ENCODE measurements around the gene PTK7. TPM values are rescaled to one million over a fixed set of nuclear protein-coding genes. Genes with fewer than 3 reads are reported as not detected.
A peak's percentile ranks its signal among the peaks of the same experiment; 100 is the strongest.

PTK7 gene
- total RNA-seq, 2 experiments from 2014 or later: 1.3 to 1.5 TPM

DNA sequence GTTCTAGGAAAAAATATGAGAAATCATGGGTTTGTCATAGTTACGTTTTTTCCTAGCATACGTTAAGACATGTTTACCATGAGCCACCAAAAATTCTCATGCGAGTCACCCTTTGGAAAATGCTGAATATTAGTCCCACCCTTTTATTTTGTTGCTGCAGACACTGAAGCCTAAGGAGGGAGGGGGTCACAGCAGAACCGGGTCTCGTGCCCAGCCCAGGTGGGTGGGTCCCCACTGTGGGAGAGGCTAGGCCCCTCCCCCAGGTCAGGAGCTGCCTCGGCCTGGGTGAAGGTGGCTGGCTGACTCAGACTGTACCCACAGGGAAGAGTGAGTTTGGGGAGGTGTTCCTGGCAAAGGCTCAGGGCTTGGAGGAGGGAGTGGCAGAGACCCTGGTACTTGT is 68.8 kb downstream of the PTK7 start:
- ChIA-PET POLR2A (no interaction called here), CTCF (interaction anchor here (1.2 to 3.2 kb wide), 3 partner anchors 45 to 244 kb away, joined by 3 to 28 read pairs (median 3); no protein-coding TSS in a partner anchor)
- intact Hi-C loops (cut with micrococcal nuclease): loop anchor here (5.0 kb wide), 1 partner anchor 88 kb away; the partner anchor contains the start of genes KLC4 and MRPL2
- no peak for DNase-seq
- H3K4me1 Mint-ChIP-seq (ENCODE audit: low read depth): peaks cover 7% of the 10 kb centered on the region
- H3K27me3 Mint-ChIP-seq: no peaks in the 10 kb centered on the region
- no peaks in the 10 kb centered on the region for H3K9me3 Mint-ChIP-seq
- no peak overlapping the region for H3K4me3 Mint-ChIP-seq
- H3K27ac Mint-ChIP-seq: no peak overlapping the region
- H3K36me3 Mint-ChIP-seq: no peaks in the 10 kb centered on the region

DNA sequence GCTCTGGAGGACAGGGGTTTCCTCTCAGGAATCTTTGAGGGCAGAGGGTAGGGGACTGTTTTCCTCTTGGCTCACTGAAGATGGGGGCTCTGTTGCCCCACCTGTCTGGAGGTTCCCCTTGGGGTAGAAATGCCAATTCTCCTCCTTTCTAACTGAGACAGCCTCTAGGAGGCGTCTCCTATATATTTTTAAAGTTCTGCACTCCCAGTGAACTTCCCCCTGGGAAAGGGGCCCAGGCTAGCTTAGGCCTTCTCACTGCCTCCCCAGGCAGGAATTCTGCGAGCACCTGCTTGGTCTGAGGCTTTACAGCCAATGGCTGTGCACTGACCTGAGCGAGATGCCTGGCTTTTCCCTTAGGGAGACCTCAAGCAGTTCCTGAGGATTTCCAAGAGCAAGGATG is 70.1 kb downstream of the PTK7 start:
- intact Hi-C loops (cut with micrococcal nuclease): no loop called here
- ChIA-PET CTCF (interaction anchor here (0.8 kb wide), 1 partner anchor 86 kb away, joined by 3 read pairs; the partner anchor contains the start of gene KLC4), POLR2A (no interaction called here)
- Mint-ChIP-seq H3K27ac (no peak overlapping the region), H3K9me3 (no peaks in the 10 kb centered on the region), H3K27me3 (no peaks in the 10 kb centered on the region), H3K36me3 (no peaks in the 10 kb centered on the region), H3K4me3 (no peak overlapping the region), H3K4me1 (ENCODE audit: low read depth) (peaks cover 7% of the 10 kb centered on the region)
- DNase-seq: no peak

DNA sequence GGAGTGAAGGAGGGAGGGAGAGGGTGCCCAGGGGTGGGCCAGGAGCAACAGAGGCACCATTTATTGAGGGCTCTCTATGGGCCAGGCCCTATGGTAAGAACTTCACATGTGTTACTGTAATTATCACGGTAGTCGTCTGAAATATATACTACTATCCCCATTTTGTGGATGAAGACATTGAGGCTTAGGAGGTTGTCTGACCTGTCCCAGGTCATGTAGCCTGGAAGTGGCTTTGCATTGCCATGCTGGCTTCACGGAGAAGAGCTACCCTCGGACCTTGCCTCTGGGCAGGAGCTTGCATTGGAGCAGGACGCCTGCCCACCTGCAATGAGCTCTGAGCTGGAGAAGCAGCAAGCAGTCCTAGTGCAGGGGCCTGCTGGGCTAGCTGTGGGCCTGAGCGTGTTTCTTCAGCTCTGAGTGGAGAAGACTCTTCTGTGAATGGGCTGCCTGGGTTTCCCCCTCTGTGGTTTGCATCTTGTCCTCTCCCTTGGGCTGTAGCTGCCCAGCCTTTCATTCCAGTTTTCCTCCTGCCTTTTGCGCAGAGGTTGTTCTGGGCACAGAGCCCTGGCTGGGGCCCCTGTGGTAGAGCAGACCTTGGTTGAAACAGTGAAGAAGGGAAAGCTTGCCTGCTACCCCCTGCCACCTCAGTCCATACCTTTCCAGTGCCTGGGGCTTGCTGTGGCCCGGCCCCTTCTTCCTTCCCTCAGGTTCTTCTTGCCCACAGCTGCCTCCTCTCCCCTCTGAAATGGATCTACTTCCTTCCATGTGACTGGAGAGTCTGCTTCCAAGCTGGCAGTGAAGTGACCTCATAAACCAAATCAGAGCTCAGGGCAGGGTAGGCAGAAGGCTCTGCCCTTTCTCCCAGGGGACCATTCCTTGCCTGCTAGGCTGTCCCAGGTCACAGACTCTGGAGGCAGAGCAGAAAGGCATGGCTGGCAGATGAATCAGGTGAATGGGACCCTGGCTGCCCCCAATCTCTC is 70.9 kb downstream of the PTK7 start:
- H3K4me3 Mint-ChIP-seq: no peak overlapping the region
- intact Hi-C loops (cut with micrococcal nuclease): no loop called here
- no peak overlapping the region for H3K27ac Mint-ChIP-seq
- no peaks in the 10 kb centered on the region for H3K27me3 Mint-ChIP-seq
- H3K36me3 Mint-ChIP-seq: no peaks in the 10 kb centered on the region
- peaks cover 7% of the 10 kb centered on the region for H3K4me1 Mint-ChIP-seq (ENCODE audit: low read depth)
- H3K9me3 Mint-ChIP-seq: no peaks in the 10 kb centered on the region
- DNase-seq: no peak
- ChIA-PET CTCF (interaction anchor here (1.0 to 1.1 kb wide), 2 partner anchors 9 to 187 kb away, joined by 3 to 5 read pairs; no protein-coding TSS in a partner anchor), POLR2A (no interaction called here)

DNA sequence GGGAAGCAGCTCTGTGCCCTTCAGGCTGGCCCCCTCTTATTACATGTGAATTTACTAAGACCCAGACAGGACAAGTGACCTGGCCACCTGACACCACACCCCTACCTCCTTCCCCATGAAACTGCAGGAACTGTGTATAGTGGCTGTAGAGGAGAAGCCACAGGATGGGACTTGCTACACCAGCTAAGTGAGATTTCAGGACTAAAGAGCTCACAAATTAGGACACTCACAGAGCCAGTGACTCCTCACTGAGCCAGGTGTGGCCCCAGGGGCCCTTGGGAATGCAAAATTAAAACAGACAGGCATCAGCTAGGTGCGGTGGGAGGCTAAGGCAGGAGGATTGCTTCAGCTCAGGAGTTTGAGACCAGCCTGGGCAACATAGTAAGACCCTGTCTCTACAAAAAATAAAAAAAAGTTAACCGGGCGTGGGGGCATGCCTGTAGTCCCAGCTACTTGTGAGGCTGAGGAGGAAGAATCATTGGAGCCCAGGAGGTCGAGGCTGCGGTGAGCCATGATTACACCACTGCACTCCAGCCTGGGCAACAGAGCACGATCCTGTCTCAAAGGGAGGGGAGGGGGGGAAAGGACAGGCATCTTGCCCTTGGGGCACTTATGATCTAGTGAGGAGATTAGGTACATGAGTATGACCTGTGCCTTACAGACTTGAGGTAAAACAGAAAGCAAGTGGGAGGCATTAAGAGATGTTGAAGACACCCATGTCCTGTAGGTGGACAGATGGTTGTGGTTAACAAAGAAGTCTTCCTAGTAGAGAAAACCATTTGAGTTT is 71.8 kb downstream of the PTK7 start:
- H3K4me3 Mint-ChIP-seq: no peak overlapping the region
- ChIA-PET CTCF (interaction anchor here (1.0 to 1.1 kb wide), 2 partner anchors 8 to 186 kb away, joined by 3 to 5 read pairs; no protein-coding TSS in a partner anchor), POLR2A (no interaction called here)
- H3K27me3 Mint-ChIP-seq: no peaks in the 10 kb centered on the region
- DNase-seq: no peak
- H3K27ac Mint-ChIP-seq: no peak overlapping the region
- no peaks in the 10 kb centered on the region for H3K9me3 Mint-ChIP-seq
- intact Hi-C loops (cut with micrococcal nuclease): no loop called here
- peaks cover 7% of the 10 kb centered on the region for H3K4me1 Mint-ChIP-seq (ENCODE audit: low read depth)
- no peaks in the 10 kb centered on the region for H3K36me3 Mint-ChIP-seq

DNA sequence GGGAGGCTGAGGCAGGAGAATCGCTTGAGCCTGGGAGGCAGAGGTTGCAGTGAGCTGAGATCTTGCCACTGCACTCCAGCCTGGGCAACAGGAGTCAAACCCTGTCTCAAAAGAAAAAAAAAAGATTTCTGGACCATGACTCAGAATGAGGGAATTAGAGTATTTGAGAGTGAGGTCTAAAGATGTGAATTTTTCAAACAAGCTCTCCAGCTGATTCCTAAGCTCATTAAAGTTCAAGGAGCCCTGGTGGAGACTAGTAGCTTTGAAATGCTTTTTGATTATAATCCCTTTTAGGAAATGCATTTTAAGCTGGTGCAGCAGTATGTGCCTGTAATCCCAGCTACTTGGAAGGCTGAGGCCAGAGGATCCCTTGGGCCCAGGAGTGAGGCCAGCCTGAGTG is 73.2 kb downstream of the PTK7 start:
- no peak overlapping the region for H3K4me3 Mint-ChIP-seq
- CTCF ChIA-PET: interaction anchor here (0.7 kb wide), 1 partner anchor 276 kb away, joined by 3 read pairs; no protein-coding TSS in a partner anchor
- POLR2A ChIA-PET: interaction anchor here (0.6 kb wide), 1 partner anchor 135 kb away, joined by 3 read pairs; no protein-coding TSS in a partner anchor

DNA sequence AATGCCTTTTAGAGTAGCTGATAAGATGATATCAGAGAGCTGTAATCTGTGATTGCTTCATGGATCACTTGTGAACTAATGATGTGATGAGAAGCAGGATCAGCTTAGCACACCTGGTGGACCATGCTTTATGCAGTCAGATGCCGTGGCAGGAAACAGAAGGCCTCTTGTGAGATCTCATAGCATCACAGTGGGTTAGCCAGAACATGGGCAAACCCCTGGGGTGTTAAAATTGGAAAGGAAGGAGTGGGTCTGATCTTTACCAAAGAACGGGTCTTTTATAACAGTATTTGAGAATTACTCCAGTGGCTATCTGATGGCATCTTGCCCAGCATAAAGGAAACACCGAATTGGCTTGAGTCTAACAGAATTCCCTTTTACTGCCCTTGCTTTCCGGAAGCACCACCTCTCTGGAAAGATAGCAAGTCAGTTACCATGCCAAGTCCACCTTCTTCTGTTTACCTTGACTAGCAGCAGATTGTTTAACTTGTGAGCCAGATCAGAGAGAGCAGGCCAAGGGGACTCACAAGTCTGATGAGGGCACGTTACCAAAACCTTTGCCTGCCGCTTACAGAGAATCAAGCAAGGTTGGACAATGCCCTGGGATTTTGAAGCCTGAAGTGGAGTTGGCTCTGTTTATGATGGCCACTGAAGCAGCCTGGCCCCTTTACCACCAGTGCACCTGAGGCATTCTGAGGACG is 74.1 kb downstream of the PTK7 start:
- ChIA-PET POLR2A (no interaction called here), CTCF (no interaction called here)
- H3K4me3 Mint-ChIP-seq: no peak overlapping the region
- H3K27ac Mint-ChIP-seq: no peak overlapping the region
- H3K4me1 Mint-ChIP-seq (ENCODE audit: low read depth): no peaks in the 10 kb centered on the region
- H3K27me3 Mint-ChIP-seq: no peaks in the 10 kb centered on the region
- no peaks in the 10 kb centered on the region for H3K9me3 Mint-ChIP-seq
- intact Hi-C loops (cut with micrococcal nuclease): no loop called here
- DNase-seq: no peak
- no peaks in the 10 kb centered on the region for H3K36me3 Mint-ChIP-seq

More for the DNA sequence above, 73.2 kb downstream of the PTK7 start:
- Mint-ChIP-seq H3K9me3 (no peaks in the 10 kb centered on the region), H3K36me3 (no peaks in the 10 kb centered on the region), H3K27me3 (no peaks in the 10 kb centered on the region), H3K27ac (no peak overlapping the region), H3K4me1 (ENCODE audit: low read depth) (no peaks in the 10 kb centered on the region)
- intact Hi-C loops (cut with micrococcal nuclease): no loop called here
- no peak for DNase-seq

DNA sequence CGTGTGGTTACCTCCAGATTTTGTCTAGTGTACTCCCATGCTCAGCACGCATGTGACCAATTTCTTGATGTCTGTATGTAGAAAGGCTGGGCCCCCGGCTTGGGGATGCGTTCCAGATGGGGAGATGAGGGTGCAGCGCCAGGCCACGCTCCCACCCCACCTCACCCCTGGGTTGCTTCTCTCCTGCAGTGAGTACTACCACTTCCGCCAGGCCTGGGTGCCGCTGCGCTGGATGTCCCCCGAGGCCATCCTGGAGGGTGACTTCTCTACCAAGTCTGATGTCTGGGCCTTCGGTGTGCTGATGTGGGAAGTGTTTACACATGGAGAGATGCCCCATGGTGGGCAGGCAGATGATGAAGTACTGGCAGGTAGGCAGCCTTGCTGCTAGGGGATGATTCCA is 83.5 kb downstream of the PTK7 start:
- Mint-ChIP-seq H3K4me3 (no peak overlapping the region), H3K4me1 (ENCODE audit: low read depth) (no peaks in the 10 kb centered on the region), H3K27ac (no peak overlapping the region), H3K9me3 (no peaks in the 10 kb centered on the region), H3K36me3 (no peaks in the 10 kb centered on the region), H3K27me3 (no peaks in the 10 kb centered on the region)
- DNase-seq: no peak
- CTCF ChIA-PET: interaction anchor here (1.1 kb wide), 1 partner anchor 11 kb away, joined by 5 read pairs; no protein-coding TSS in a partner anchor
- intact Hi-C loops (cut with micrococcal nuclease): no loop called here
- POLR2A ChIA-PET: no interaction called here

DNA sequence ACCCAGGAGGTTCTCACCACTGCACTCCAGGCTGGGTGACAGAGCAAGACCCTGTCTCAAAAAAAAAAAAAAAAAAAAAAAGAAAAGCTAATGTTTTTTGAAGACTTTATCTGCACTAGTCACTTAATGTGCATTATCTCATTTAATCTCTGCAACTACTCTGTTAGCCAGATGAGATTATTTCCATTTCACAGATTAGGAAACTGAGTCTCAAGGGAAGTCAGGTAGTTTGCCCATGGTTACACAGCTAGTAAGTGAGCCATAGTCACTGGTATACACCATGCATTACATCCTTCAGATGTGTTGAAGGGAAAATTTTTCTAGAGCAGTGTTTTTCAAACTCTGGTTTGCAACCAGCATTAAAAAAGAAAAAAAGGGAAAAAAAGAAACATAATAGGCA is 87.8 kb downstream of the PTK7 start:
- H3K4me1 Mint-ChIP-seq (ENCODE audit: low read depth): no peaks in the 10 kb centered on the region
- ChIA-PET CTCF (no interaction called here), POLR2A (interaction anchor here (0.7 kb wide), 1 partner anchor 58 kb away, joined by 5 read pairs; no protein-coding TSS in a partner anchor)
- no peaks in the 10 kb centered on the region for H3K36me3 Mint-ChIP-seq
- no peaks in the 10 kb centered on the region for H3K9me3 Mint-ChIP-seq
- H3K27me3 Mint-ChIP-seq: no peaks in the 10 kb centered on the region
- no peak for DNase-seq
- intact Hi-C loops (cut with micrococcal nuclease): no loop called here
- no peak overlapping the region for H3K27ac Mint-ChIP-seq
- H3K4me3 Mint-ChIP-seq: no peak overlapping the region

DNA sequence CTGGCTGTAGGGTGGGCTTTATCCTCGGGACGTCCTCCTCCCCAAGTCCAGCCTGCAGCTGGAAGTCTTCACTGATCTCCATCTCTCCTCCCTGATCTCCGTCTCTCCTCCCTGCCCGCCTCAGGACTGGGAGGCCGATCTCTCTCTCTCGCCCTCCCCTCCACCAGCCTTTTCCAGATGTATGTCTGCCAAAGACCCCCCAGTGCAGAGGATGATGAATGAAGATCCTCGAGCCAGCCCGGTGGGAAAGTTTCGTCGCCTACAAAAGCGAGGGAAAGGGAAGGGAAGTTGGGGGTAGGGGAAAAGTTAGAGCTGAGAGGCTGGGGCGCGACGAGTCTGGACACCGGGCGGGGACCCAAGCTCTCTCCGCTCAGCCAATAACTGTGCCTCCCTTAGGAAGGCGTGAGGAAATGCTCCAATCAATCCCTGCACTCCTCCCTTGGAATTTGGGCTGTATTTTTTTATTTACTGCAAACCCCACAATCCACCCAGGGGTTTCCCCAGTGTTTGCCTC is 94.4 kb downstream of the PTK7 start:
- Mint-ChIP-seq H3K27me3 (no peaks in the 10 kb centered on the region), H3K4me1 (ENCODE audit: low read depth) (peaks cover 35% of the 10 kb centered on the region), H3K36me3 (peaks cover 9% of the 10 kb centered on the region), H3K4me3 (peak overlapping the region; percentile 83), H3K27ac (peak overlapping the region; percentile 81), H3K9me3 (no peaks in the 10 kb centered on the region)
- CTCF ChIA-PET: interaction anchor here (1.0 kb wide), 1 partner anchor 12 kb away, joined by 5 read pairs; no protein-coding TSS in a partner anchor
- intact Hi-C loops (cut with micrococcal nuclease): loop anchor here (2.0 to 10.0 kb wide), 7 partner anchors 76 to 1994 kb away; partner anchors contain the start of genes PEX6, TBCC, UBR2 and ZNF318
- peak; percentile 12 for DNase-seq
- POLR2A ChIA-PET: interaction anchor here (0.6 to 1.7 kb wide), 4 partner anchors 18 to 199 kb away, joined by 3 to 8 read pairs (median 4); partner anchors contain the start of genes DNPH1 and ZNF318

DNA sequence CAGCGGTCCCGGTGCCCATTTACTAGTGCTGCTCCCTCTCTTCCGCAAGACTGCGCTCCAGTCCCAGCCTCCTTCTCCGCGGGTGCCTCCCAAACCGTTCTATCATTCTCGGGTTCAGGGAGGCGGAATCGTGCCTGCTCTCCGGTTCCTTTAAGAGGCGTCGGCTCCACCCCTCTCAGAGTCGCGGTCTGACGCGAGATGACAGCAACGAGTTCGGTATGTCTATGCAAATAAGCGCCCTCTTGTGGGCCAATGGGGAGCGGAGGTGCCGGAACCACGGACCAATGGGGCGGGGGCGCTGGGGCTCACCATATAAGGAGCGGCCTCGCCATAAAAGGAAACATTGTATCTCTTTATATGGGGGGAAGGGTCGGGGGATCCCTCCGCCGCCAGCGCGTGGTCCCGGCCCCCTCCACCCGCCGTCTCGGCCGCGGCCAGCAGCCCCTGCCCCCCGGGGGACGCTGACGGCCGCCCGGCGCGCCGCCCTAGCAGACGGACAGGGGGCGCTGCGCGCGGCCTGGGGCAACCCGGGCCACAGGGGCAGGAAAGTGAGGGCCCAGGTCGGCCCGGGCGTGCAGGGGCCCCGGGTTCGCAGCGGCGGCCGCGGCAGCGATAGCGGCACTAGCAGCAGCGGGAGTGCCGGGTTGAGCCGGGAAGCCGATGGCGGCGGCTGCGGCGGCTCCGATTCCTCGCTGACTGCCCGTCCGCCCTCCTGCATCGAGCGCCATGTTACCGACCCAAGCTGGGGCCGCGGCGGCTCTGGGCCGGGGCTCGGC is 95.0 kb downstream of the PTK7 start, which contains the start of gene SRF:
Gene SRF (plus strand): TSS at position 339 of the 776 bp plus-strand sequence. CDS start 388 bp downstream, at position 727.
- DNase-seq: peak; percentile 100
- H3K4me1 Mint-ChIP-seq (ENCODE audit: low read depth): peaks cover 41% of the 10 kb centered on the region
- H3K27ac Mint-ChIP-seq: peak within 1 kb of the TSS; percentile 89
- H3K27me3 Mint-ChIP-seq: no peaks in the 10 kb centered on the region
- no peaks in the 10 kb centered on the region for H3K9me3 Mint-ChIP-seq
- intact Hi-C loops (cut with micrococcal nuclease): loop anchor here (1.0 to 10.0 kb wide), 9 partner anchors 76 to 1994 kb away; partner anchors contain the start of genes KLC4, MRPL2, PEX6 and TBCC
- H3K4me3 Mint-ChIP-seq: peak within 1 kb of the TSS; percentile 99
- H3K36me3 Mint-ChIP-seq: peaks cover 14% of the 10 kb centered on the region
- ChIA-PET CTCF (interaction anchor here (0.6 to 2.5 kb wide), 5 partner anchors 11 to 336 kb away, joined by 3 to 12 read pairs (median 4); partner anchors contain the start of gene CUL9), POLR2A (interaction anchor here (1.0 to 1.7 kb wide), 6 partner anchors 11 to 213 kb away, joined by 3 to 8 read pairs (median 5); partner anchors contain the start of genes CUL9 and DNPH1)
